ES-I3 (cell line): ENCODE results near the gene PCBD2.

Experiments used
- H3K36me3 ChIP-seq: 2 replicates; pipeline ENCODE4 v1.6.1; 2013; ENCODE audit warnings: mild to moderate bottlenecking, low read length, control low read depth, moderate library complexity; ENCODE audit not compliant: insufficient read depth
- H3K4me1 ChIP-seq: 2 replicates; pipeline ENCODE4 v1.6.1; 2013; ENCODE audit warnings: mild to moderate bottlenecking, control low read depth, low read length; ENCODE audit not compliant: insufficient read depth
- H3K9ac ChIP-seq: 2 replicates; pipeline ENCODE4 v1.6.1; 2013; ENCODE audit warnings: low read depth, mild to moderate bottlenecking, low read length, moderate library complexity
- H3K9me3 ChIP-seq: 2 replicates; pipeline ENCODE4 v1.6.1; 2013; ENCODE audit warnings: mild to moderate bottlenecking, low read length, moderate library complexity; ENCODE audit not compliant: control insufficient read depth, insufficient read depth

Gene PCBD2

DNA sequence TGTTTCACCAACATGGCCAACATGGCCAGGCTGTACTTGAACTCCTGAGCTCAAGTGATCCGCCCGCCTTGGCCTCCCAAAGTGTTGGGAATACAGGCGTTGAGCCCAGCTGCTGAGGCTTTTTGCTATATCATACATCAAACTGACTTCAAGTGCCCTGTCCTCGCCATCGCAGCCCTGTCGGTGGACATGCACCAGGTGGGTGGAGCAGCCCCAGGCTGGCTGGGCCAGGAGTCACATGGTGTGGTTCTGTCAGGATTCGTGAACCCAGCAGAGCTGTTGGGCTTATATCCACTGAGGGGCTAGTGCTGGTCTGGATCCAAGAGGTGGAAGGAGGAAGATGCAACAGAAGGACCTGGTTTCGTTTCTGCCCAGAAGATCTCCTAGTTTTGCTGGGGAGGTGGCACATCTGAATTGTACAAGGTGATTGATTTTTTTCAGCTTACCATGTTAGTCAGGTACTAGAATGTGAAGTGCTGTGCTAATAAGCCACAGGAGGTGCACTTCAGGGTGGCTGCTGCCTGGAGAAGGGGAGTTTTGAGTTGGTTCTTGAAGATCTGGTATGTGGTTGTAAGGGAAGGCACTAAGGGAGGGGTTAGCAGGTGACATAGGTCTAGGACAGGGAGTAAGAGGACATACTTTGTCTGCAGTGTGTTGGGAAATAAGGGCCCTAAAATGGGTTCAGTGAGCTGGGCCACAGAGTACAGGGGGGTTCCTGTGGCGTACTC, 16.1 kb downstream of the PCBD2 start:
- Histone ChIP-seq H3K36me3 (peaks cover 9% of the 10 kb centered on the region; the same call in 1 of the 2 replicates), H3K4me1 (no peaks in the 10 kb centered on the region), H3K9ac (no peak overlapping the region), H3K9me3 (no peaks in the 10 kb centered on the region)

DNA sequence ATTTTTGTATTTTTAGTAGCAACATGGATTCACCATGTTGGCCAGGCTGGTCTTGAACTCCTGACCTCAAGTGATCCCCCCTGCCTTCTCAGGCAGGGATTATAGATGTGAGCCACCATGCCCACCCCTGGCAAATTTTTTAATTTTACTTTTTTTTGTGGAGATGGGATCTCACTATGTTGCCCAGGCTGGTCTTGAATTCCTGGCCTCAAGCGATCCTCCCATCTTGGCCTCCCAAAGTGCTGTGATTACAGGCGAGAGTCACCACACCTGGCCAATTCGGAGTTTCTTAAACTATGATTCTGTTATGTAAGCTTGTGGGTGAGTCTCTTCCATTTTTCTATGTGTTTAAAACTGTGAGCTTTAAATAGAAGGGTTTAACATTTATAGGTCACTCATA, 27.6 kb downstream of the PCBD2 start:
- no peaks in the 10 kb centered on the region for H3K36me3 ChIP-seq
- H3K9me3 ChIP-seq, result no peaks in the 10 kb centered on the region
- H3K4me1 ChIP-seq, result no peaks in the 10 kb centered on the region
- no peak overlapping the region for H3K9ac ChIP-seq

DNA sequence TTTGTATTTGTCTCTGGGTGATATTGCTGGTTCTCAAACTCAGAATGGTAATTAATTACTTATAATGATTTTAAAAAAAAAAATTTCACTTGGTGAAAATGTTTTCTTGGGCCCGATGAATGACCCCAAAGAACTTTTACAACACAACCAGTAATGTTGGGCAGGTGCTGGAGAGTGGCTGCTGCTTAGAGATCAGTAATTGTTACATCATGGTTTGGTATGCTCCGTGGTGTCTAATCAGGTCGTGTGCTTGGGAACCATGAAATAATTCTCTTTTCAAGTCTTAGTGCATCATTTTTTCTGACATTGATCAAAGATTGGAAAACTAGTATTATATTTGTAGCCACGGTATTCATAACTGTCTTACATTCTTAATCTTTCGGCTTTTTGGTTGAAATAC, 29.3 kb downstream of the PCBD2 start:
- Histone ChIP-seq H3K36me3 (no peaks in the 10 kb centered on the region), H3K4me1 (no peaks in the 10 kb centered on the region), H3K9me3 (no peaks in the 10 kb centered on the region), H3K9ac (no peak overlapping the region)

DNA sequence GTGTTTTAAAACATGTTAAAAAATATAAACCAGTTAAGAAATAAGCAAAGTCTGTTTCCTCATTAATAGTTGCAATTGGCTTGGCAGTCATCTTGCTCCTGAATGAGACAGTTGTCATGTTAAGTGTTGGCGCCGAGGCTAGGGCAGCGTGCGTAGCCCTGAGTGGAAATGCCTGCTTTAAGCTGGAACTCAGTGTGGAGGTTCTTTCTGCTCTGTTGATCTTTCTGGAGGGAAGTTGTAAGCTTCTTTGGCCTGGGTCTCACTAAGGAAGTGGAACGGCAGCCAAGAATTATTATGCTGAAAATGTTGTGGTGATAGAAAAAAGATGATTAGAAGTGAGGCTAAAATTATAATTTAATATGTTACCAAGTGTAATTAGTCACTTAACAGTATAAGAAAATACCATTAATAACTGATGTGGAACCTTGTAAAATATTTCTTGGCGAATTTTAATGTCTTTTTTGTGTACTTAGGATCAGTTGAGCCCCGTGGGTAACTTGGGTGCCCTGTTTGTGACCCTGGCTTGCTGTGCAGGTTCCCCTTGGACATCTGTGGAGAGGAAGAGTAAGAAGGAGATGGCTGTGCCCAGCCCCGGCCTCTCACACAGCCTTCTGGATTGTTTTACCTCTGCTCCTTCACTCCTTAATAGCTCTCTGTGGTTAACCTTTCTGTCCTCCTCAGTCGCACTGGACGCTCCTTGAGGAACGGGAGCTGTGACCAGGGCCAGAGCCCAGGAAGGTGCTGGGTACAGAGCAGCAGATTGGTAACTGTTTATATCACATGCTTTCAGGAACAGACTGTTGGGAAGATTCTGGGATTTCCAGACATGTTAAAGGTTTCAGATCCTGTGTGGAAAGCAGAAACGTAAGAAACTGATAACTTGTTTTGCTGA, 31.0 kb downstream of the PCBD2 start:
- H3K9ac ChIP-seq, result no peak overlapping the region
- H3K9me3 ChIP-seq, result no peaks in the 10 kb centered on the region
- H3K36me3 ChIP-seq, result no peaks in the 10 kb centered on the region; the same call in 1 of the 2 replicates
- no peaks in the 10 kb centered on the region for H3K4me1 ChIP-seq

DNA sequence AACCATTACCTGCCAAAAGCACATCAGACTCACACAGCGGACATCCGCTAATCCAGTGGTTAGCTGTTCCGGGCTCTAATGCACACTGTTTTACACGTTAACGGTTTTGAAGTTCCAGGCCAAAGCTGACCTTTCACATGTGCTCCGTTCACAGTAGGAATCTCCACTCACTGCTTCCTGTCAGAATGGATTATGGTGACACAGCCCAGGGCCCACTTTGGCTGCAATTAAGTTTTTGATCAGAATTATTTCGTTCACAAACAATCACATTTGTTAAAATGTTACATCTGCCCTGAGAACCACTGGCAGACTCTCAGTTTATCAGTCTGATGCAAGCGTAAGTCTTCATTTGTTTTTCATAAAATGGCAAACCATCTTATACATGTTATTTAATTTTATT, 32.6 kb downstream of the PCBD2 start:
- H3K36me3 ChIP-seq, result no peaks in the 10 kb centered on the region; the same call in 1 of the 2 replicates
- H3K9ac ChIP-seq, result no peak overlapping the region
- H3K9me3 ChIP-seq, result no peaks in the 10 kb centered on the region
- H3K4me1 ChIP-seq, result no peaks in the 10 kb centered on the region

DNA sequence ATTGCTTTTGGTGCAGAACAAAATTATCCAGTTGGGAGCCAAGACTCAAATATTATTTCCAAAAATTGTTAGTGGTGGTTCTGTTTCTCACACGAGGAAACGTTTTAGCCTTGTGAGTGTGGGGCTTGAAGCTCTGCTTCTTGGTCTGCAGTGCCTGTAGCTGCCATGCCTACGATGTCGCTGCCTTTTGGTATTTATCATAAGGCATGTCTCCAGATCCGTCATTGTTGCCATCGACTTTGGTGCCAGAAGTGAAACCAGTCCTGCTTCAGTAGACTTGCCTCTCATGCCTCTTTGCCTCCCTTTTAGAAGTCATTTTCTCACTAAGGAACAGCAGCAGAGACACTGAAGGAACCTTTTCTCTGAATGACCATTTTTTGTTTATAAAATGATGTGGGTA, 33.1 kb downstream of the PCBD2 start:
- Histone ChIP-seq H3K36me3 (no peaks in the 10 kb centered on the region; the same call in 1 of the 2 replicates), H3K4me1 (no peaks in the 10 kb centered on the region), H3K9ac (no peak overlapping the region), H3K9me3 (no peaks in the 10 kb centered on the region)

DNA sequence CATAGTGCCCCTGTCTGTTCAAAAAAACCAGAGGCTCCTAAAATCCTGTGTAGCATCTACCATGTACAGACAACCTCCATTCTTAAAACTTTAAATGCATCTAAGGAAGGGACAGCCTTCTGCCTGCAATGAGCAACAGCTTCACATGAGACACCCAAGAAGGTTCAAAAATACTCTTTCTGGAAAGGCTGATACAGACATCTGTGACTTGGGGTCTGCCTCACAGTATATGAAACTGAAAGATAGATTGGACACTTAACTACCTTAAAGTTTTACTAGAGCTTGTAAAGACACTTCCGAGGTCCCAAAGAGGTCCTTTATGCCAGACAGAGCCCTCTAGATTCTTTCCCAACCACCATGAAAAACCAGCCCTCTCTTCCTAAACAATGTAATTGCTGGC, 34.6 kb downstream of the PCBD2 start:
- Histone ChIP-seq H3K9me3 (no peaks in the 10 kb centered on the region), H3K4me1 (no peaks in the 10 kb centered on the region), H3K9ac (no peak overlapping the region), H3K36me3 (no peaks in the 10 kb centered on the region; the same call in 1 of the 2 replicates)

DNA sequence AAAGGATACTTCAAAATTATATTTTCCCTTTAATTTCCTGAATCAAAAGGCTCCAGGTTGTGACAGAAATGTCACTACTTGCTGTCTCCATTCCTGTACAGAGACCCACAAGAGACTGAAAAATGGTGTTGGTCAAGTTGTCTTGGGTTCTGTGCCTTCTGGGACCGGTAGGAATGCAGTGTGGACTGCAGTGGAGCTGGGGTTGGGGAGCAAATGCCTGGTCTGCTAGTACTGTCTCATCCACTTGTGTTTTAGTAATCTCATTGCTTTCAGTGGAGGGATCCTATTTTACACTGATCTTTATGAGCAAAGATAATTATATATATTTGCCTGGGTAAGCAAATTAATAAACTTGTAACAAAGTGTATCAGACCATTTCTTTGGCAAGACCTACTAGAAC, 38.6 kb downstream of the PCBD2 start:
- Histone ChIP-seq H3K4me1 (no peaks in the 10 kb centered on the region), H3K36me3 (no peaks in the 10 kb centered on the region; the same call in 1 of the 2 replicates), H3K9ac (no peak overlapping the region), H3K9me3 (no peaks in the 10 kb centered on the region)

DNA sequence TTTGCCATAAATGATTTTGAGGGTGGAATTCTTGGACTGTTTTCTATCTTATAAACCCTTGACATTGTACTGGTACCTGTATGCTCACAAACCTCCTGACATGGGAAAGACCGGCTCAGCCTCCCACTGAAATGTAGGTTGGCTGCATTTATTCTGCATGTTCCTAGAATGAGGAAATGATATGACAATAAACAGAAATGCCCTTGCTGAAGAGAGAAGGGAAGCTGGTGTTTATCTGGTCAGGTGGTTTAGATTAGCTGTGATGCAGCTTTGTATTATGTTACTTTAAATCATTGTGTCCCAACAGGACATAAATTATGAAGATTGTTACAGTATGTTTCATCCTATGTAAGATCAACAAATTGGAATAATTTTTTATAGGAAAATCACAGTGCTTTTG, 39.7 kb downstream of the PCBD2 start:
- Histone ChIP-seq H3K9ac (no peak overlapping the region), H3K9me3 (no peaks in the 10 kb centered on the region), H3K36me3 (no peaks in the 10 kb centered on the region), H3K4me1 (no peaks in the 10 kb centered on the region)

DNA sequence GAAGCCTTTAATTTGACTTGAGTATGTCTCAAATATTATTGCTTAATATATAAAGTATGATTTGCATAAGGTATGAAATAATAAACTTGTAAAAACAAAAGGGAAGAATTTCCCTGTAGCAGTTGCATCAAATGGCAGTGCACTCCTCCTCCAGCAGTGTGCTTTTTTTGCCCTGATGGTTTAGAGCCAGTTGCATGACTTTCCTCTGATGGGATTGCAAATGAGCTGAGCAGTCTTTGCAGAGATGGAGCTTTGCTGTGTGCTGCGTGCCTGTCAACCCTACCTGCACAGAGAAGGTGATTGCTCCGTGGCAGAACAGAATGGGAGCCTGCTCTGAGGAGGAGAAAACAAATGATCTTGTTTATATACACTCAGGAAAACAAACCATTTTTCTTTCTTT, 40.1 kb downstream of the PCBD2 start:
- Histone ChIP-seq H3K9ac (no peak overlapping the region), H3K36me3 (no peaks in the 10 kb centered on the region)

DNA sequence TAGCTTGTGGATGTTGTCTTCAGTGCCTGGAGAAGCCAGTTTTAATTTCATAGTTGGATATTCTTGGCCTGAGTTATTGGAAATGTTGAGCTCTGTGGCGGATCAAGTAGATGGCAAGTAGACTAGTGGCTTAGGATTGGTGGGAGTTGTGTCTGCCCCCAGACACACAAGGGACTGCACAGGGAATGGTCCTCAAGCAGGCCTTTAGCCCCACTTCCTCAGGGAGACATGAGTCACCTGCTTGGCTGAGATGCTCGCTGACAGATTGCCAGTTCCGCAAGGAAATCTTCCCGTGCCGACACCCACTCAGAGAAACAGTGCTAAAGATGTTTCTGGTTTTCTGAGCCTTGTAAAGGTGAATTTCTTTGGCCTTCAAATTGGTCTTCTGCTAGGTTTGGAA, 44.0 kb downstream of the PCBD2 start:
- H3K9ac ChIP-seq, result no peak overlapping the region
- no peaks in the 10 kb centered on the region for H3K4me1 ChIP-seq
- H3K9me3 ChIP-seq, result peaks cover 2% of the 10 kb centered on the region; the same call in 1 of the 2 replicates
- H3K36me3 ChIP-seq, result no peaks in the 10 kb centered on the region

More for the DNA sequence above, 40.1 kb downstream of the PCBD2 start:
- Histone ChIP-seq H3K4me1 (no peaks in the 10 kb centered on the region), H3K9me3 (no peaks in the 10 kb centered on the region)

DNA sequence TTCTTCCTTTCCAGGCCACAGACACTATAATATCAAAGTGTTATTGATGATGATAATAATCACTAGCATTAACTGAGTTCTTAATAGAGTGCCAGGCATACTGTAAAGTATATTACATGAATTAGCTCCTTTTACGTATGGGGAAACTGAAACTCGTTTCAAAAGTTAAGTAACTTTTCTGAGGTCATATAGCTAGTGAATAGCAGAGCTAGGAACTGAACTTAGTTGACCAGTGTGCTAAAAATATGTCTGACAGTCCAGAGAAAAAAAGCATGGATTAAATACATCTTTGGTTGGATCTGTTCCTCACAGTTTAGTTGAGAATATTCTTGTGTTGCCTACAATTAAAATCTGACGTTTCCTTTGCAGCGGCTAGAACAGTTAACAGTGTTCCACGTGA, 44.4 kb downstream of the PCBD2 start:
- no peaks in the 10 kb centered on the region for H3K36me3 ChIP-seq
- H3K9ac ChIP-seq, result no peak overlapping the region
- H3K9me3 ChIP-seq, result peaks cover 5% of the 10 kb centered on the region; the same call in 1 of the 2 replicates
- no peaks in the 10 kb centered on the region for H3K4me1 ChIP-seq

DNA sequence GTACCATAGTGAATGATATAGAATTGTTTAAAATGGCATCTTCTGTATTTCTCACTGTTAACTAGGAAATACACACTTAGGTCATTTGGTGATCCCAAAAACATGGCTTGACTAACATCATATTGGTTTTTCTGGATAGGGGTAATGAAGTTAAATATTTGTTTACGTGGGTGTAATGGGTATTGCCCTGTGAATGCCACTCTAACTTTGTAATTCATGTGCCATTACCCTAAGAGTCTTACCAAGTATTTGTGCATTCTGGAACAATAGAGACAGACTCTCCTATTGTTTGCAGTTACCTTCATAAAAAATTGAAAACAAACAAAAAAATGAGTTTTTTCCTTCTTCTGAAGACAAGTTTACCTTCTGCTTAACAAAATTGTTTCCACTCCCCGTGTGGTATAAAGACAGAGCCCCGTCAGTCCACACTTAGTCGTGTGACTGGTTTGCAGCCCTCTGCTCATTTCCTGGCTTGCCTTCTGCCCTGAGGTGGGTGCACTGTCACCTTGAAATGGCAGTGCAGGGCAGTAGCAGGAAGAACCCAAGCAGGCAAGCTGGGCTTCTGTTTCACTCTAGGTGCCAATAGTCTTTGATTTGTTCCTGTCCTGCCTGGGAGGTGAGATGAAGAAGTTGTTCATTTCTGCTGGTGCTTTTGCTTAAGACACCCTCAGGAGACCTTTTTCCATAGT, 53.1 kb downstream of the PCBD2 start:
- peaks cover 9% of the 10 kb centered on the region for H3K4me1 ChIP-seq
- no peak overlapping the region for H3K9ac ChIP-seq
- peaks cover 5% of the 10 kb centered on the region; the same call in 1 of the 2 replicates for H3K9me3 ChIP-seq
- H3K36me3 ChIP-seq, result no peaks in the 10 kb centered on the region

DNA sequence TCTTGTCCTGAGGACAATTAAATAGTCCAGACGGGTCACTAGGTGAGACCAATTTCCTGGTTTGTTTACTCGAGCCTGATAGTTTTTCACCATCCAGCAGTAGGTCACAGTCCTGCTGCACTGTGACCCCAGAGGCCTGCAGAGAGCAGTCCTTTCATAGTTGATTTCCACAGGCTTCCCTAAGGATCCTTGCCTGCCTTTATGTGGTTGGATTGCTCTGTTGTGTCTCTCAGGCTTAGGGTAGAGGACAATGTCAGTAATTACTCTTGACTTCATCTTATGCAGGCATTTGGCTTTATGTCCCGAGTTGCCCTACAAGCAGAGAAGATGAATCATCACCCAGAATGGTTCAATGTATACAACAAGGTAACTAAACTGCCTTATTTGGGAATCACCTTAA, 53.8 kb downstream of the PCBD2 start:
- no peak overlapping the region for H3K9ac ChIP-seq
- peaks cover 5% of the 10 kb centered on the region; the same call in 1 of the 2 replicates for H3K9me3 ChIP-seq
- H3K36me3 ChIP-seq, result no peaks in the 10 kb centered on the region
- peaks cover 9% of the 10 kb centered on the region for H3K4me1 ChIP-seq
